Liver (tissue), 9 donors: Measurements from ENCODE around the gene SLC4A8. TPM values are rescaled to one million over a fixed set of nuclear protein-coding genes. Genes with fewer than 3 reads are reported as not detected.

ENCODE experiments used
- DNase-seq: peaks from one replicate; pipeline ENCODE4 v3.0.0-alpha.2; 2017; ENCODE audit warnings: low spot score
- H3K27ac ChIP-seq, 2 donors: one replicate each; pipeline ENCODE4 v1.7.0; 2013; ENCODE audit warnings: inconsistent platforms in 2 of 2, low read length in 2 of 2, control low read depth in 1 of 2, low read depth in 1 of 2, mild to moderate bottlenecking in 1 of 2
- H3K27me3 ChIP-seq, 4 donors: one replicate each; pipeline versions ENCODE4 v1.6.1 to v1.7.0; 2013; ENCODE audit warnings: low read length in 3 of 4, inconsistent platforms in 1 of 4, mild to moderate bottlenecking in 1 of 4, moderate library complexity in 1 of 4; ENCODE audit not compliant: control insufficient read depth in 4 of 4, insufficient read depth in 4 of 4
- H3K36me3 ChIP-seq, 4 donors: one replicate each; pipeline versions ENCODE4 v1.6.1 to v1.7.0; 2013; ENCODE audit warnings: low read length in 3 of 4, mild to moderate bottlenecking in 3 of 4, low read depth in 1 of 4, moderate library complexity in 1 of 4; ENCODE audit not compliant: control insufficient read depth in 4 of 4, insufficient read depth in 3 of 4
- H3K4me1 ChIP-seq, 4 donors: one replicate each; pipeline versions ENCODE4 v1.6.1 to v1.7.0; 2013; ENCODE audit warnings: low read length in 3 of 4, mild to moderate bottlenecking in 3 of 4, moderate library complexity in 1 of 4; ENCODE audit not compliant: control insufficient read depth in 4 of 4, insufficient read depth in 4 of 4
- H3K4me3 ChIP-seq, 3 donors: one replicate each; pipeline versions ENCODE4 v1.6.1 to v1.7.0; 2013; ENCODE audit warnings: low read length in 3 of 3, control low read depth in 1 of 3, low read depth in 1 of 3, mild to moderate bottlenecking in 1 of 3
- H3K9ac ChIP-seq, 2 donors: one replicate each; pipeline ENCODE4 v1.7.0; 2013; ENCODE audit warnings: low read length in 2 of 2, mild to moderate bottlenecking in 2 of 2, moderate library complexity in 2 of 2, control low read depth in 1 of 2, low read depth in 1 of 2
- H3K9me3 ChIP-seq, 4 donors: one replicate each; pipeline versions ENCODE4 v1.6.1 to v1.7.0; 2013; ENCODE audit warnings: low read length in 3 of 4; ENCODE audit not compliant: control insufficient read depth in 4 of 4
- ATF3 ChIP-seq: IDR thresholded peaks from 2 replicates; pipeline ENCODE4 v1.6.1; 2016; ENCODE audit warnings: antibody characterized with exemption
- EGR1 ChIP-seq, 2 donors: IDR thresholded peaks; 2 replicates each; pipeline ENCODE4 v1.6.1; 2016 to 2018; ENCODE audit warnings: antibody characterized with exemption in 2 of 2, low read depth in 2 of 2
- FOXA1 ChIP-seq: IDR thresholded peaks from 2 replicates; pipeline ENCODE4 v1.6.1; 2016; ENCODE audit warnings: antibody characterized with exemption
- FOXA2 ChIP-seq: IDR thresholded peaks from 2 replicates; pipeline ENCODE4 v1.6.1; 2016; ENCODE audit warnings: antibody characterized with exemption
- GABPA ChIP-seq, 2 donors: IDR thresholded peaks in 1 of 2; conservative IDR thresholded peaks in 1 of 2; 2 replicates each; pipeline ENCODE4 v1.6.1; 2016; ENCODE audit warnings: antibody characterized with exemption in 2 of 2, mild to moderate bottlenecking in 1 of 2, moderate library complexity in 1 of 2
- HNF4A ChIP-seq, 2 donors: conservative IDR thresholded peaks; 2 replicates each; pipeline ENCODE4 v1.6.1; 2016; ENCODE audit warnings: antibody characterized with exemption in 2 of 2, mild to moderate bottlenecking in 2 of 2
- HNF4G ChIP-seq: IDR thresholded peaks from 2 replicates; pipeline ENCODE4 v1.6.1; 2016; ENCODE audit warnings: antibody characterized with exemption
- JUND ChIP-seq, 2 donors: IDR thresholded peaks; 2 replicates each; pipeline ENCODE4 v1.6.1; 2016; ENCODE audit warnings: antibody characterized with exemption in 2 of 2
- MAX ChIP-seq: IDR thresholded peaks from 2 replicates; pipeline ENCODE4 v1.6.1; 2016; ENCODE audit warnings: antibody characterized with exemption
- NR2F2 ChIP-seq: IDR thresholded peaks from 2 replicates; pipeline ENCODE4 v1.6.1; 2016; ENCODE audit warnings: antibody characterized with exemption
- RAD21 ChIP-seq, 2 donors: IDR thresholded peaks; 2 replicates each; pipeline ENCODE4 v1.6.1; 2016; ENCODE audit warnings: antibody characterized with exemption in 2 of 2, mild to moderate bottlenecking in 2 of 2
- REST ChIP-seq: IDR thresholded peaks from 2 replicates; pipeline ENCODE4 v1.6.1; 2016; ENCODE audit warnings: antibody characterized with exemption, mild to moderate bottlenecking
- RXRA ChIP-seq, 2 donors: IDR thresholded peaks; 2 replicates each; pipeline ENCODE4 v1.6.1; 2017 to 2018; ENCODE audit warnings: antibody characterized with exemption in 2 of 2, mild to moderate bottlenecking in 1 of 2
- SP1 ChIP-seq: IDR thresholded peaks from 2 replicates; pipeline ENCODE4 v1.6.1; 2018; ENCODE audit warnings: antibody characterized with exemption, mild to moderate bottlenecking
- TAF1 ChIP-seq: conservative IDR thresholded peaks from 2 replicates; pipeline ENCODE4 v1.6.1; 2016; ENCODE audit warnings: antibody characterized with exemption, mild to moderate bottlenecking
- YY1 ChIP-seq: IDR thresholded peaks from 2 replicates; pipeline ENCODE4 v1.6.1; 2016; ENCODE audit warnings: antibody characterized with exemption, mild to moderate bottlenecking
- whole genome bisulfite sequencing: extraction: QIAGEN DNeasy Blood & Tissue Kit; methylation state at CpG from one replicate; pipeline ENCODE4 v1.1.7; 2013; 5-methylcytosine and 5-hydroxymethylcytosine counted together
- polyA plus RNA-seq, 2 donors: library from polyadenylated mRNA; stranded (reverse) in 1 of 2; unstranded in 1 of 2; fragments of 200-250 nt in 1 of 2; fragments of >200 nt in 1 of 2; fragmentation: Nextera tagmentation in 1 of 2; extraction: Ambion mirVana in 1 of 2; gene quantifications; one replicate each; pipeline versions ENCODE4 v1.2.1 to v1.2.3, GENCODE V29; 2013 to 2015
- total RNA-seq, 2 donors: library from RNA; depleted of rRNA; stranded (reverse); fragments of >200 nt; gene quantifications; one replicate each; pipeline ENCODE4 v1.2.3, GENCODE V29; 2014
- TF ChIP-seq, protein P1 (sequence below): fragments of 150-350 bp; IDR thresholded peaks from 2 replicates; pipeline ENCODE4 v1.5.1; 2017; ENCODE audit warnings: improper control_type of control experiment, low read depth, low read length; ENCODE audit not compliant: missing input control
- TF ChIP-seq, protein P2 (sequence below): IDR thresholded peaks from 2 replicates; pipeline ENCODE4 v1.6.1; 2016; ENCODE audit warnings: antibody characterized with exemption
- donor health status: healthy.
- donor health status: healthy.
- donor health status: healthy.
- donor health status: healthy.
- donor health status: healthy.

The SLC4A8 gene
- total and polyA plus RNA-seq, 4 donors = 0.07 to 1.0 (median 0.75) TPM; not detected in 1

GRCh38 chr12:51401900-51402299, 22.7 kb upstream of the SLC4A8 start:
- Histone ChIP-seq H3K4me3 (no peak overlapping the region), H3K9me3 (no peaks in the 10 kb centered on the region), H3K4me1 (no peaks in the 10 kb centered on the region), H3K27me3 (no peaks in the 10 kb centered on the region), H3K27ac (no peak overlapping the region), H3K36me3 (peaks cover 0 to 1% (median 0%) of the 10 kb centered on the region in 4 donors), H3K9ac (no peak overlapping the region)
- no peak for DNase-seq
- no peak for TF ChIP-seq RAD21 (IDR thresholded peaks at IDR 0.05)
- no peak for TF ChIP-seq TAF1
- TF ChIP-seq RXRA (IDR thresholded peaks at IDR 0.05) = no peak
- no peak for TF ChIP-seq YY1
- TF ChIP-seq GABPA (IDR thresholded peaks at IDR 0.05 in 1 of 2, conservative IDR thresholded peaks at IDR 0.05 in 1 of 2) = no peak
- no peak for TF ChIP-seq NR2F2
- TF ChIP-seq JUND (IDR thresholded peaks at IDR 0.05) = no peak
- no peak for TF ChIP-seq HNF4A (conservative IDR thresholded peaks at IDR 0.05)
- no peak for TF ChIP-seq EGR1 (IDR thresholded peaks at IDR 0.05; ENCODE audit: low read depth in 2 of 2)
- TF ChIP-seq REST = no peak
- TF ChIP-seq, protein P1, sequence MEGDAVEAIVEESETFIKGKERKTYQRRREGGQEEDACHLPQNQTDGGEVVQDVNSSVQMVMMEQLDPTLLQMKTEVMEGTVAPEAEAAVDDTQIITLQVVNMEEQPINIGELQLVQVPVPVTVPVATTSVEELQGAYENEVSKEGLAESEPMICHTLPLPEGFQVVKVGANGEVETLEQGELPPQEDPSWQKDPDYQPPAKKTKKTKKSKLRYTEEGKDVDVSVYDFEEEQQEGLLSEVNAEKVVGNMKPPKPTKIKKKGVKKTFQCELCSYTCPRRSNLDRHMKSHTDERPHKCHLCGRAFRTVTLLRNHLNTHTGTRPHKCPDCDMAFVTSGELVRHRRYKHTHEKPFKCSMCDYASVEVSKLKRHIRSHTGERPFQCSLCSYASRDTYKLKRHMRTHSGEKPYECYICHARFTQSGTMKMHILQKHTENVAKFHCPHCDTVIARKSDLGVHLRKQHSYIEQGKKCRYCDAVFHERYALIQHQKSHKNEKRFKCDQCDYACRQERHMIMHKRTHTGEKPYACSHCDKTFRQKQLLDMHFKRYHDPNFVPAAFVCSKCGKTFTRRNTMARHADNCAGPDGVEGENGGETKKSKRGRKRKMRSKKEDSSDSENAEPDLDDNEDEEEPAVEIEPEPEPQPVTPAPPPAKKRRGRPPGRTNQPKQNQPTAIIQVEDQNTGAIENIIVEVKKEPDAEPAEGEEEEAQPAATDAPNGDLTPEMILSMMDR = no peak
- TF ChIP-seq MAX = no peak
- TF ChIP-seq FOXA1 = no peak
- no peak for TF ChIP-seq FOXA2
- TF ChIP-seq, protein P2, sequence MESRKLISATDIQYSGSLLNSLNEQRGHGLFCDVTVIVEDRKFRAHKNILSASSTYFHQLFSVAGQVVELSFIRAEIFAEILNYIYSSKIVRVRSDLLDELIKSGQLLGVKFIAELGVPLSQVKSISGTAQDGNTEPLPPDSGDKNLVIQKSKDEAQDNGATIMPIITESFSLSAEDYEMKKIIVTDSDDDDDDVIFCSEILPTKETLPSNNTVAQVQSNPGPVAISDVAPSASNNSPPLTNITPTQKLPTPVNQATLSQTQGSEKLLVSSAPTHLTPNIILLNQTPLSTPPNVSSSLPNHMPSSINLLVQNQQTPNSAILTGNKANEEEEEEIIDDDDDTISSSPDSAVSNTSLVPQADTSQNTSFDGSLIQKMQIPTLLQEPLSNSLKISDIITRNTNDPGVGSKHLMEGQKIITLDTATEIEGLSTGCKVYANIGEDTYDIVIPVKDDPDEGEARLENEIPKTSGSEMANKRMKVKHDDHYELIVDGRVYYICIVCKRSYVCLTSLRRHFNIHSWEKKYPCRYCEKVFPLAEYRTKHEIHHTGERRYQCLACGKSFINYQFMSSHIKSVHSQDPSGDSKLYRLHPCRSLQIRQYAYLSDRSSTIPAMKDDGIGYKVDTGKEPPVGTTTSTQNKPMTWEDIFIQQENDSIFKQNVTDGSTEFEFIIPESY = no peak
- no peak for TF ChIP-seq HNF4G
- 0% methylated on average over 1 of the region's 1 CpG for WGBS

GRCh38 chr12:51403159-51403558, 21.5 kb upstream of the SLC4A8 start:
- no peak overlapping the region for H3K4me3 ChIP-seq
- no peaks in the 10 kb centered on the region for H3K4me1 ChIP-seq
- no peak overlapping the region for H3K27ac ChIP-seq
- no peaks in the 10 kb centered on the region for H3K9me3 ChIP-seq
- no peaks in the 10 kb centered on the region for H3K27me3 ChIP-seq
- H3K9ac ChIP-seq = no peak overlapping the region
- WGBS = 93% methylated on average over 6 of the region's 6 CpGs
- no peak for DNase-seq
- peaks cover 0 to 1% (median 0%) of the 10 kb centered on the region in 4 donors for H3K36me3 ChIP-seq
- TF ChIP-seq, protein P1 = no peak
- no peak for TF ChIP-seq RXRA (IDR thresholded peaks at IDR 0.05)
- no peak for TF ChIP-seq HNF4G
- TF ChIP-seq YY1 = no peak
- no peak for TF ChIP-seq HNF4A (conservative IDR thresholded peaks at IDR 0.05)
- TF ChIP-seq, protein P2 = no peak
- no peak for TF ChIP-seq TAF1
- no peak for TF ChIP-seq NR2F2
- no peak for TF ChIP-seq EGR1 (IDR thresholded peaks at IDR 0.05; ENCODE audit: low read depth in 2 of 2)
- TF ChIP-seq FOXA2 = no peak
- no peak for TF ChIP-seq MAX
- no peak for TF ChIP-seq SP1
- no peak for TF ChIP-seq RAD21 (IDR thresholded peaks at IDR 0.05)
- no peak for TF ChIP-seq GABPA (IDR thresholded peaks at IDR 0.05 in 1 of 2, conservative IDR thresholded peaks at IDR 0.05 in 1 of 2)
- TF ChIP-seq JUND (IDR thresholded peaks at IDR 0.05) = no peak
- no peak for TF ChIP-seq ATF3
- TF ChIP-seq FOXA1 = no peak
